Kidney (tissue), 14 donors: ENCODE measurements around the gene PCDHB11. TPM values are rescaled to one million over a fixed set of nuclear protein-coding genes. Genes with fewer than 3 reads are reported as not detected.
"Not testable (repeated sequence)": the region's sequence is repeated elsewhere in the genome, so short reads cannot be mapped to it uniquely, and the experiment has no call there.

Experiments used
- DNase-seq, 5 donors: peaks; one replicate each; pipeline ENCODE4 v3.0.0-alpha.2; 2013 to 2020
- FAIRE-seq: peaks from 2 replicates; lab custom pipeline; 2012; peaks lifted over from hg19 to GRCh38; lab: Jason Lieb, UNC
- H3K27ac ChIP-seq, 2 donors: one replicate each; pipeline ENCODE4 v1.7.0; 2013; ENCODE audit warnings: low read depth in 2 of 2, low read length in 2 of 2, inconsistent platforms in 1 of 2
- H3K27me3 ChIP-seq: one replicate; pipeline ENCODE4 v1.7.1; 2013; ENCODE audit warnings: low read length, inconsistent platforms; ENCODE audit not compliant: control insufficient read depth, insufficient read depth
- H3K36me3 ChIP-seq, 3 donors: one replicate each; pipeline versions ENCODE4 v1.7.0 to v1.7.1; 2013; ENCODE audit warnings: low read length in 3 of 3, control low read depth in 1 of 3, inconsistent platforms in 1 of 3; ENCODE audit not compliant: insufficient read depth in 3 of 3, control insufficient read depth in 2 of 3
- H3K4me1 ChIP-seq, 3 donors: one replicate each; pipeline versions ENCODE4 v1.7.0 to v1.7.1; 2013; ENCODE audit warnings: low read length in 3 of 3, inconsistent platforms in 1 of 3, low read depth in 1 of 3; ENCODE audit not compliant: control insufficient read depth in 2 of 3, insufficient read depth in 2 of 3
- H3K4me3 ChIP-seq, 3 donors: one replicate each; pipeline versions ENCODE4 v1.7.0 to v1.8.1; 2013; ENCODE audit warnings: low read length in 3 of 3, control low read depth in 1 of 3, inconsistent platforms in 1 of 3
- H3K9ac ChIP-seq, 3 donors: one replicate each; pipeline versions ENCODE4 v1.7.0 to v1.7.1; 2013; ENCODE audit warnings: low read length in 3 of 3, control low read depth in 1 of 3, inconsistent platforms in 1 of 3
- H3K9me3 ChIP-seq, 3 donors: one replicate each; pipeline versions ENCODE4 v1.7.0 to v1.7.1; 2013; ENCODE audit warnings: low read length in 3 of 3, control low read depth in 1 of 3, inconsistent platforms in 1 of 3; ENCODE audit not compliant: control insufficient read depth in 2 of 3, insufficient read depth in 1 of 3
- intact Hi-C: fragments of 100-400 bp; cut with DNase I; formaldehyde crosslinking; loops from one replicate; pipeline ENCODE4 v1.11.1; 2022
- polyA plus RNA-seq: library from polyadenylated mRNA; stranded (reverse); fragments of 350-450 nt; fragmentation: Illumina TruSeq; extraction: RNeasy Lipid Tissue Mini Kit (QIAGEN cat#74804); gene quantifications from one replicate; pipeline ENCODE4 v1.2.3, GENCODE V29; 2014; ENCODE audit warnings: low read depth, low replicate concordance; ENCODE audit not compliant: insufficient read depth
- total RNA-seq: library from RNA; stranded (reverse); fragmentation: NEBNext Ultra II Directional; extraction: Animal tissue kit (Norgen Biotek cat#: 25700); gene quantifications from one replicate; pipeline ENCODE4 v1.2.1, GENCODE V29; 2021
- TF ChIP-seq, protein P1 (sequence below): IDR thresholded peaks from 3 replicates; pipeline ENCODE4 v1.5.1; 2012; ENCODE audit warnings: mild to moderate bottlenecking, moderate library complexity, borderline replicate concordance; ENCODE audit not compliant: insufficient read depth; ENCODE audit errors: extremely low read depth
- donor health status: control.
- donor health status: control.
- donor health status: control.
- donor health status: control.
- donor health status: control.
- donor health status: DM: yes; HTN: yes; CAD: no.
- donor health status: Normal renal cell carcinoma (clear cell type).

Gene PCDHB11
- total and polyA plus RNA-seq, 2 donors from 2014 or later: 0.47 to 4.3 TPM

DNA sequence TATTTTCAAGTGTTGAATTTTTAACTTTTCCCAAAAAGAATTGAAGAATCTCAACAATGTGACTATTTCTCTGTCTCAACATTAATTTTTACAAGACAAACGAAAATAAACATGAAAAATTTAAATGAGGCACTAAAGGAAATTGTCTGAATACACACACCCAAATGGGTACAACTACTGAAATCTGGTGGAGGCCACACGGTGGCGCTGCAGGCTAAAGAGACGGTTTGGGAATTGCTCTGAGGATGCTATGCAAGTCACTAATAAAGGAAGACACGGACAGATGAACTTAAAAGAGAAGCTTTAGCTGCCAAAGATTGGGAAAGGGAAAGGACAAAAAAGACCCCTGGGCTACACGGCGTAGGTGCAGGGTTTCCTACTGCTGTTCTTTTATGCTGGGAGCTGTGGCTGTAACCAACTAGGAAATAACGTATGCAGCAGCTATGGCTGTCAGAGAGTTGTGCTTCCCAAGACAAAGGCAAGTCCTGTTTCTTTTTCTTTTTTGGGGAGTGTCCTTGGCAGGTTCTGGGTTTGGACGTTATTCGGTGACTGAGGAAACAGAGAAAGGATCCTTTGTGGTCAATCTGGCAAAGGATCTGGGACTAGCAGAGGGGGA is 7.2 kb upstream of the PCDHB11 start, which contains the start of gene PCDHB10:
TSS of gene PCDHB10 (plus strand) at position 244 of the 616 bp plus-strand sequence. CDS start at position 444, 200 bp downstream.
- no peak for FAIRE-seq
- Histone ChIP-seq H3K4me3 (peak within 1 kb of the TSS in 1 of 3 donors; percentile 36), H3K4me1 (no peaks in the 10 kb centered on the region), H3K27me3 (no peaks in the 10 kb centered on the region), H3K27ac (no peak within 1 kb of the TSS), H3K9me3 (peaks cover 0 to 24% (median 5%) of the 10 kb centered on the region in 3 donors), H3K9ac (no peak within 1 kb of the TSS), H3K36me3 (no peaks in the 10 kb centered on the region)
- DNase-seq: peak in 4 of 5 donors; percentile 32 to 43 (median 34)
- intact Hi-C loops: no loop called here
- TF ChIP-seq, protein P1, sequence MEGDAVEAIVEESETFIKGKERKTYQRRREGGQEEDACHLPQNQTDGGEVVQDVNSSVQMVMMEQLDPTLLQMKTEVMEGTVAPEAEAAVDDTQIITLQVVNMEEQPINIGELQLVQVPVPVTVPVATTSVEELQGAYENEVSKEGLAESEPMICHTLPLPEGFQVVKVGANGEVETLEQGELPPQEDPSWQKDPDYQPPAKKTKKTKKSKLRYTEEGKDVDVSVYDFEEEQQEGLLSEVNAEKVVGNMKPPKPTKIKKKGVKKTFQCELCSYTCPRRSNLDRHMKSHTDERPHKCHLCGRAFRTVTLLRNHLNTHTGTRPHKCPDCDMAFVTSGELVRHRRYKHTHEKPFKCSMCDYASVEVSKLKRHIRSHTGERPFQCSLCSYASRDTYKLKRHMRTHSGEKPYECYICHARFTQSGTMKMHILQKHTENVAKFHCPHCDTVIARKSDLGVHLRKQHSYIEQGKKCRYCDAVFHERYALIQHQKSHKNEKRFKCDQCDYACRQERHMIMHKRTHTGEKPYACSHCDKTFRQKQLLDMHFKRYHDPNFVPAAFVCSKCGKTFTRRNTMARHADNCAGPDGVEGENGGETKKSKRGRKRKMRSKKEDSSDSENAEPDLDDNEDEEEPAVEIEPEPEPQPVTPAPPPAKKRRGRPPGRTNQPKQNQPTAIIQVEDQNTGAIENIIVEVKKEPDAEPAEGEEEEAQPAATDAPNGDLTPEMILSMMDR: peak; percentile 22

DNA sequence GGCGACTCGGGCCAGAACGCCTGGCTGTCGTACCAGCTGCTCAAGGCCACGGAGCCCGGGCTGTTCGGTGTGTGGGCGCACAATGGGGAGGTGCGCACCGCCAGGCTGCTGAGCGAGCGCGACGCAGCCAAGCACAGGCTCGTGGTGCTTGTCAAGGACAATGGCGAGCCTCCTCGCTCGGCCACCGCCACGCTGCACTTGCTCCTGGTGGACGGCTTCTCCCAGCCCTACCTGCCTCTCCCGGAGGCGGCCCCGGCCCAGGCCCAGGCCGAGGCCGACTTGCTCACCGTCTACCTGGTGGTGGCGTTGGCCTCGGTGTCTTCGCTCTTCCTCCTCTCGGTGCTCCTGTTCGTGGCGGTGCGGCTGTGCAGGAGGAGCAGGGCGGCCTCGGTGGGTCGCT is 5.1 kb upstream of the PCDHB11 start:
- H3K4me3 ChIP-seq, H3K27me3 ChIP-seq, H3K27ac ChIP-seq, DNase-seq, H3K36me3 ChIP-seq, H3K4me1 ChIP-seq, intact Hi-C loops, H3K9ac ChIP-seq, FAIRE-seq: not testable (repeated sequence)
- H3K9me3 ChIP-seq: peaks cover 0 to 39% (median 12%) of the 10 kb centered on the region in 3 donors

DNA sequence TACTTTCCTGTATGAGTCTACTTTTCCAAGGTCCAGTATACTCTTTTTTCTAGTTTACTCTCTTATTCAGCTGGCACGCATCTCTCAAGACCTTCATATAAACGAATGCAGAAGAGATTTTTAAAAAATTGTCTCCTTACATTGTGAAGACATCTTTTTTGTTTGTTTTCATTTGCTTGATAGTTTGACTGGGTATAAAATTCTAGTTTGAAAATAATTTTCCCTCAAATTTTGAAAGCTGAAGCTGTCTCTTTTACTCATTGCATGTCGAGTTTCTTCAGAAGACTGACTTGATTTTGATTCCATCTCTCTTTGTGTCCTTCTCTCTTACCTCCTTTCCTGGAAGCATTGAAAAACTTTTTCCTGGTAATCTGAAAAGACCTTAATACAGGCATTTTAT is 3.1 kb upstream of the PCDHB11 start:
- H3K9ac ChIP-seq: no peak overlapping the region
- FAIRE-seq (no peak), DNase-seq (no peak)
- H3K4me3 ChIP-seq: no peak overlapping the region
- TF ChIP-seq, protein P1: no peak
- no peaks in the 10 kb centered on the region for H3K4me1 ChIP-seq
- H3K27ac ChIP-seq: no peak overlapping the region
- peaks cover 2 to 43% (median 12%) of the 10 kb centered on the region in 3 donors for H3K9me3 ChIP-seq
- H3K27me3 ChIP-seq: no peaks in the 10 kb centered on the region
- no peaks in the 10 kb centered on the region for H3K36me3 ChIP-seq
- intact Hi-C loops: no loop called here

DNA sequence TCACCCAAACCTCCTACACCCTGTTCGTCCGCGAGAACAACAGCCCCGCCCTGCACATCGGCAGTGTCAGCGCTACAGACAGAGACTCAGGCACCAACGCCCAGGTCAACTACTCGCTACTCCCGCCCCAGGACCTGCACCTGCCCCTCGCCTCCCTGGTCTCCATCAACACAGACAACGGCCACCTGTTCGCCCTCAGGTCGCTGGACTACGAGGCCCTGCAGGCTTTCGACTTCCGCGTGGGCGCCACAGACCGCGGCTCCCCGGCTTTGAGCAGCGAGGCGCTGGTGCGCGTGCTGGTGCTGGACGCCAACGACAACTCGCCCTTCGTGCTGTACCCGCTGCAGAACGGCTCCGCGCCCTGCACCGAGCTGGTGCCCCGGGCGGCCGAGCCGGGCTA is 1.7 kb downstream of the PCDHB11 start:
- intact Hi-C loops, DNase-seq: not testable (repeated sequence)

DNA sequence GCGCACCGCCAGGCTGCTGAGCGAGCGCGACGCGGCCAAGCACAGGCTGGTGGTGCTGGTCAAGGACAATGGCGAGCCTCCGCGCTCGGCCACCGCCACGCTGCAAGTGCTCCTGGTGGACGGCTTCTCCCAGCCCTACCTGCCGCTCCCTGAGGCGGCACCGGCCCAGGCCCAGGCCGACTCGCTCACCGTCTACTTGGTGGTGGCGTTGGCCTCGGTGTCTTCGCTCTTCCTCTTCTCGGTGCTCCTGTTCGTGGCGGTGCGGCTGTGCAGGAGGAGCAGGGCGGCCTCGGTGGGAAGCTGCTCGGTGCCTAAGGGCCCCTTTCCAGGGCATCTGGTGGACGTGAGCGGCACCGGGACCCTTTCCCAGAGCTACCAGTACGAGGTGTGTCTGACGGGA is 2.2 kb downstream of the PCDHB11 start:
- peaks cover 2 to 27% (median 7%) of the 10 kb centered on the region in 3 donors for H3K9me3 ChIP-seq
- H3K9ac ChIP-seq, H3K4me3 ChIP-seq, DNase-seq, FAIRE-seq, H3K27ac ChIP-seq, H3K4me1 ChIP-seq, intact Hi-C loops, H3K36me3 ChIP-seq, H3K27me3 ChIP-seq: not testable (repeated sequence)

More for the DNA sequence above, 1.7 kb downstream of the PCDHB11 start:
- H3K36me3 ChIP-seq, H3K4me3 ChIP-seq, H3K4me1 ChIP-seq, H3K27me3 ChIP-seq, H3K27ac ChIP-seq, H3K9ac ChIP-seq, FAIRE-seq: not testable (repeated sequence)
- peaks cover 2 to 30% (median 7%) of the 10 kb centered on the region in 3 donors for H3K9me3 ChIP-seq
